Left ventricle myocardium inferior (tissue), 1 donor: ENCODE results near the gene FARS2. TPM values are rescaled to one million over a fixed set of nuclear protein-coding genes. Genes with fewer than 3 reads are reported as not detected.

Experiments
- DNase-seq: peaks from one replicate; pipeline ENCODE4 v3.0.0-alpha.2; 2020
- H3K27ac ChIP-seq: fragments of 200-600 bp; replicated peaks from 2 replicates; pipeline ENCODE4 v1.8.0; 2021
- H3K27me3 ChIP-seq: fragments of 200-600 bp; 2 replicates; pipeline ENCODE4 v1.8.0; 2021; ENCODE audit warnings: low read depth
- H3K36me3 ChIP-seq: fragments of 200-600 bp; 2 replicates; pipeline ENCODE4 v1.8.0; 2021
- H3K4me1 ChIP-seq: fragments of 200-600 bp; 2 replicates; pipeline ENCODE4 v1.8.0; 2021
- H3K4me3 ChIP-seq: fragments of 200-600 bp; 2 replicates; pipeline ENCODE4 v1.8.0; 2021; ENCODE audit warnings: mild to moderate bottlenecking, moderate library complexity
- H3K9me3 ChIP-seq: fragments of 200-600 bp; replicated peaks from 2 replicates; pipeline ENCODE4 v1.8.0; 2021
- intact Hi-C: fragments of 100-400 bp; cut with micrococcal nuclease; formaldehyde crosslinking; loops from one replicate; pipeline ENCODE4 v1.11.0; 2022
- total RNA-seq: library from RNA; stranded (reverse); fragmentation: NEBNext Ultra II Directional; extraction: Animal tissue kit (Norgen Biotek cat#: 25700); gene quantifications from one replicate; pipeline ENCODE4 v1.2.1, GENCODE V29; 2021
- TF ChIP-seq, protein P1 (sequence below): fragments of 200-600 bp; IDR thresholded peaks from 2 replicates; pipeline ENCODE4 v1.8.0; 2021; ENCODE audit warnings: antibody characterized with exemption, mild to moderate bottlenecking, borderline replicate concordance
- donor health status: DM: no; HTN: yes; CAD: no; lungs with severe emphysema.

FARS2 gene
- total RNA-seq, 1 donor from 2014 or later, result 16.7 TPM

DNA sequence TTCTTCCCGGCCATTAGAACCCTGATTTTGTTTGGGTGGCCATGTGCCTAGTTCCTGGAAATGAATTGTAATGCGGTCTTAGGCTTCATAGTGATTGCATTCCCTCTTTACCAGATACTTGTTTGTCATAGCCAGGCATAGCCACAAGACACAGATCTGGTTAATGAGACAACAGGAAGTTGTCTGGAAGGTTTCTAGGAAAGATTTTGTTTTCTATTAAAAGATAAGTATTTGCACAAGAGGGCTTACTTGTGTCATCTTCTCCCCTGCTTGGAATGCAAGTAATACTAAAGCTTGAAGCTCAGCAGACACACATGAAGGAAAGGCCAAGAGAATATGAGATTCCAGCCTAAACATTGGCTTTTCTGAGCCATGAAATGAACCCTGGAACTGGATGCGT is 12.9 kb downstream of the FARS2 start:
- no peak for DNase-seq
- no peaks in the 10 kb centered on the region for H3K27me3 ChIP-seq
- no peaks in the 10 kb centered on the region for H3K9me3 ChIP-seq
- no peaks in the 10 kb centered on the region for H3K4me1 ChIP-seq
- no peaks in the 10 kb centered on the region for H3K36me3 ChIP-seq
- TF ChIP-seq, protein P1, sequence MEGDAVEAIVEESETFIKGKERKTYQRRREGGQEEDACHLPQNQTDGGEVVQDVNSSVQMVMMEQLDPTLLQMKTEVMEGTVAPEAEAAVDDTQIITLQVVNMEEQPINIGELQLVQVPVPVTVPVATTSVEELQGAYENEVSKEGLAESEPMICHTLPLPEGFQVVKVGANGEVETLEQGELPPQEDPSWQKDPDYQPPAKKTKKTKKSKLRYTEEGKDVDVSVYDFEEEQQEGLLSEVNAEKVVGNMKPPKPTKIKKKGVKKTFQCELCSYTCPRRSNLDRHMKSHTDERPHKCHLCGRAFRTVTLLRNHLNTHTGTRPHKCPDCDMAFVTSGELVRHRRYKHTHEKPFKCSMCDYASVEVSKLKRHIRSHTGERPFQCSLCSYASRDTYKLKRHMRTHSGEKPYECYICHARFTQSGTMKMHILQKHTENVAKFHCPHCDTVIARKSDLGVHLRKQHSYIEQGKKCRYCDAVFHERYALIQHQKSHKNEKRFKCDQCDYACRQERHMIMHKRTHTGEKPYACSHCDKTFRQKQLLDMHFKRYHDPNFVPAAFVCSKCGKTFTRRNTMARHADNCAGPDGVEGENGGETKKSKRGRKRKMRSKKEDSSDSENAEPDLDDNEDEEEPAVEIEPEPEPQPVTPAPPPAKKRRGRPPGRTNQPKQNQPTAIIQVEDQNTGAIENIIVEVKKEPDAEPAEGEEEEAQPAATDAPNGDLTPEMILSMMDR, result no peak
- no peak overlapping the region for H3K4me3 ChIP-seq
- intact Hi-C loops, result no loop called here
- H3K27ac ChIP-seq, result no peak overlapping the region

GRCh38 chr6:5275497-5275896 is 14.2 kb downstream of the FARS2 start:
- intact Hi-C loops, result no loop called here
- H3K27me3 ChIP-seq, result no peaks in the 10 kb centered on the region

DNA sequence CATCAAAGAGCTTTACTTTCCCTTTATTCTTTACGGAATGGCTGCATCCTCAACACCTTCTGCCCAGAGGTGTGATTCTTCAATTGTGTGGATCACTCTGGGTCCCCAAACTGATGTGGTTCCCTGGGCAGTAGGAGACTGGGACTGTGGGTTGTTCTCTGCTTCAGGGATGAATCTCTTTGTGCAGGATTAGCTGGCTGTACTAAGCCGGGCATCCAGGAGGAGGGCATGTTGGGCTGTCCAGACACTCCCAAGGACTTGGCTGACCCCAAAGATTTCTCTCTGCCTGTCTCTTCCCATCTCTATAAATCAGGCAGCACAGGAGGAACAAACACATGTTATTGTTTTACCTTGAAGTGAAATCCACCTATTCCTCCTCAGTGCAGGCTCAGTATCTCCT is 15.3 kb downstream of the FARS2 start:
- TF ChIP-seq, protein P1, result no peak
- Histone ChIP-seq H3K27me3 (no peaks in the 10 kb centered on the region), H3K4me1 (no peaks in the 10 kb centered on the region), H3K4me3 (no peak overlapping the region), H3K27ac (no peak overlapping the region), H3K9me3 (no peaks in the 10 kb centered on the region), H3K36me3 (no peaks in the 10 kb centered on the region)
- intact Hi-C loops, result no loop called here
- DNase-seq, result no peak

More at GRCh38 chr6:5275497-5275896, 14.2 kb downstream of the FARS2 start:
- no peak overlapping the region for H3K27ac ChIP-seq
- H3K4me1 ChIP-seq, result no peaks in the 10 kb centered on the region
- H3K4me3 ChIP-seq, result no peak overlapping the region
- H3K36me3 ChIP-seq, result no peaks in the 10 kb centered on the region
- H3K9me3 ChIP-seq, result no peaks in the 10 kb centered on the region
- no peak for DNase-seq
- TF ChIP-seq, protein P1, result no peak

GRCh38 chr6:5277589-5277988 is 16.3 kb downstream of the FARS2 start:
- no peak overlapping the region for H3K27ac ChIP-seq
- intact Hi-C loops, result no loop called here
- no peaks in the 10 kb centered on the region for H3K9me3 ChIP-seq
- no peak overlapping the region for H3K4me3 ChIP-seq
- TF ChIP-seq, protein P1, result no peak
- H3K36me3 ChIP-seq, result no peaks in the 10 kb centered on the region
- no peaks in the 10 kb centered on the region for H3K4me1 ChIP-seq
- H3K27me3 ChIP-seq, result no peaks in the 10 kb centered on the region
- DNase-seq, result no peak

- no peaks in the 10 kb centered on the region for H3K9me3 ChIP-seq
- H3K27me3 ChIP-seq, result no peaks in the 10 kb centered on the region
- no peak overlapping the region for H3K27ac ChIP-seq
- intact Hi-C loops, result no loop called here
- no peak overlapping the region for H3K4me3 ChIP-seq
- no peaks in the 10 kb centered on the region for H3K4me1 ChIP-seq
- TF ChIP-seq, protein P1, result no peak
- no peaks in the 10 kb centered on the region for H3K36me3 ChIP-seq
- no peak for DNase-seq
Measured at GRCh38 chr6:5278047-5278446, 16.7 kb downstream of the FARS2 start.

- no peak overlapping the region for H3K27ac ChIP-seq
- H3K27me3 ChIP-seq, result no peaks in the 10 kb centered on the region
- no peaks in the 10 kb centered on the region for H3K9me3 ChIP-seq
- TF ChIP-seq, protein P1, result no peak
- intact Hi-C loops, result no loop called here
- H3K4me3 ChIP-seq, result no peak overlapping the region
- no peak for DNase-seq
- no peaks in the 10 kb centered on the region for H3K36me3 ChIP-seq
- H3K4me1 ChIP-seq, result no peaks in the 10 kb centered on the region
Measured at GRCh38 chr6:5278565-5279120, 17.3 kb downstream of the FARS2 start.
